Peyer's patch (tissue), 4 donors: Measurements from ENCODE around the gene PHF2.

Experiments used
- CTCF ChIP-seq, 6 experiments: fragments of 450-650 bp in 4 of 6; fragments of 200-600 bp in 2 of 6; sonication (generic) in 1 of 6; IDR thresholded peaks; one replicate each; pipeline ENCODE4 v1.5.1; 2017 to 2019; ENCODE audit warnings: antibody characterized with exemption in 6 of 6, mild to moderate bottlenecking in 3 of 6, moderate library complexity in 1 of 6
- POLR2A ChIP-seq, 2 donors: fragments of 450-650 bp; IDR thresholded peaks; one replicate each; pipeline ENCODE4 v1.5.1; 2017; ENCODE audit warnings: antibody characterized with exemption in 2 of 2, mild to moderate bottlenecking in 2 of 2, moderate library complexity in 2 of 2

- TF ChIP-seq CTCF (IDR thresholded peaks at IDR 0.05) (no peak), POLR2A (IDR thresholded peaks at IDR 0.05) (no peak)
Measured at GRCh38 chr9:93601666-93602065, 25.3 kb downstream of the PHF2 start.
